Measurements from ENCODE around the gene HOXC9.

Gene HOXC9

DNA sequence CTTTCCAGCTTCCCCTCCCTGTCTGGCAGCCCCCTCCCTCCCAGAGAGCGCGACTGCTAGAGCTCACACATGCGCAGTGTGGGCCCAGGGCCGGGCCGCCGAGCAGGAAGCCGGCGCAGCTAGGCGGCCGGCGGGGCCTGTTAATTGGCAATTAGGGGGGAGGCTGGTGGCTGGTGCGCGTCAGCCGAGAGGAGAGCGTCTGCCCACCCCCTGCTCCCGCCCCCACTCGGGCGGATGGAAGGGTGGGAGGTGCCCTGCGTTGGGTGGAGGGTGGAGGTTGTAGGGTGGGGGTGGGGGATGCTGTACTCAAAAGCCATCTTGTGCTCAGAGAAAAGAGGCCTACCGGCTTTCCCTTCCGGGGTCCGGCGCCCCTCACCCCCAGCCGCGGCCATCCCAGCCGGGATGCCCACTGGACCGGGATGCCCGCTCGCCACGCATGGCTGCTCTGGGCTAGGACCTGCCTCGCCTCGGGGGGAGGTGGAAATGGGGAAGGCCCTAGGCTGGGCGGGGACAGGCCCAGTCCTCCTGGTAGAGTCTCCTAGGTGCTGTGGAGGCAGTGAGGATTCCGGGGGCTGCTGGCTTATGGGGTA lies 18.0 kb downstream of the HOXC9 start:
- Histone ChIP-seq H3K4me1 (ENCODE audit: insufficient read depth, low read length) (peaks cover 10% of the 10 kb centered on the region), H3K36me3 (ENCODE audit: insufficient read depth, low read length) (no peaks in the 10 kb centered on the region), H2AFZ (ENCODE audit: low read depth, low read length) (peak overlapping the region; percentile 15), H3K9me3 (ENCODE audit: low read length) (peaks cover 4% of the 10 kb centered on the region), H3K27me3 (ENCODE audit: insufficient read depth, low read length) (peaks cover 94% of the 10 kb centered on the region), H3K4me3 (ENCODE audit: low read length) (peak overlapping the region; percentile 48)

DNA sequence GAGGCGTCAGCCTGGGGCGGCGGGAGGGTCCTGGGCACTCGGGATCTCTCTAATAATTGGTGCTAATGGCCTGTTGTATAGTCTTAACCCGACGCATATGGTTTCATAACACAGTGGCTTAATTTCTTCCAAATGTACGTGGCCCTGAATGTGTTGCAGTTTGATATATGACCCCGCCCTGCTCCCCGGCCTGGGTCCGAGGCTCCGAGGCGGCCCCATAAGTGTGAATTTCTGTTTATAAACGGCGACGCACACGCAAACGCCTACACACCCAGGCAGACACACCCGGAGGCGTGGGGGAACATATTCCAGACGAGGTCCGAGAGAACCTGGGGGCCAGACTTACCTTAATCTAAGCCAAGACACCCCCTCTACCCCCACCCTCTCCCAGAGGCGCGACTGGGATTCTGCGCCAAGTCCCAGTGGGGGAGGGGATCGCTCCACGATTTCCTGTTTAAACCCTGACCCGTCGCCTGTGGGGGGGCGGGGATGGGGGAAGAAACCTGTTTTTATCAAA lies 18.6 kb downstream of the HOXC9 start:
- H3K27me3 ChIP-seq (ENCODE audit: insufficient read depth, low read length): peaks cover 94% of the 10 kb centered on the region
- H2AFZ ChIP-seq (ENCODE audit: low read depth, low read length): peak overlapping the region; percentile 15
- peak overlapping the region; percentile 48 for H3K4me3 ChIP-seq (ENCODE audit: low read length)
- H3K9me3 ChIP-seq (ENCODE audit: low read length): no peaks in the 10 kb centered on the region
- no peaks in the 10 kb centered on the region for H3K36me3 ChIP-seq (ENCODE audit: insufficient read depth, low read length)
- H3K4me1 ChIP-seq (ENCODE audit: insufficient read depth, low read length): peaks cover 10% of the 10 kb centered on the region

DNA sequence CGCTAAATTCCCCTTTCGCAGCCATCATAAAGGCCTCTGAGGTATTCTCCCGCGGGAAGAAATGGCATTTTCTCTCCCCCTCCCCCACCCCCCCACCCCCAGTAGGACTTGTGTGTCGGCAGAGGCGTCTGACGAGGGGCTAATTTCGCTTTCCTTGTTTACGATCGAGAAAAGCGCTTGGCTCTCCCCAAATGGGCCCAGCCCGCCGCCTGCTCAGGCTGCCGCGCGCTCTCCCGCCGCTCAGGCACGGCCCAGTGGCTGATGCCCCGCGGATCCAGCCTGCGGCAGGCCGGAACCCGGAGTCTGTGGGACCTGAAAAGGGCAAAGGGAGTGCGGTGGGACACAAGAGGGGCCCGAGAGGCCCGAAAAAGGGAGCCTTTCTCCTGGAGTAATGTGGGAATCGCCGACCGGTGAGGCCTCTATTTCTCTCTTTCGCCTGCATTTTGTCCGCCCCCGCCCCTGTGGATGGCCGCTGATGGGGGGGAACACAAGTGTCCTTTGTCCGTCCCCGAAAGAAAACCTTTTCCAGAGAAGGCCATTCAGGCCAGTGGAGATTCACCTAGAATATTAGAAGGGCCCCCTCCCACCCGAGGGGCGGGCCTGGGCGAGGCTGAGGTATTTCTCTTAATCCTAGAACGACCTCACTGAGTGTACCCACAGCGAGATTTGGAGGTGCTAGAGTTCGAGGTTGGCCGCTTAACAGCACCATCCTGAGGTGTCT lies 19.3 kb downstream of the HOXC9 start:
- H3K27me3 ChIP-seq (ENCODE audit: insufficient read depth, low read length): peaks cover 94% of the 10 kb centered on the region
- H3K4me1 ChIP-seq (ENCODE audit: insufficient read depth, low read length): peaks cover 10% of the 10 kb centered on the region
- H3K4me3 ChIP-seq (ENCODE audit: low read length): no peak overlapping the region
- no peak overlapping the region for H2AFZ ChIP-seq (ENCODE audit: low read depth, low read length)
- H3K9me3 ChIP-seq (ENCODE audit: low read length): no peaks in the 10 kb centered on the region
- no peaks in the 10 kb centered on the region for H3K36me3 ChIP-seq (ENCODE audit: insufficient read depth, low read length)

DNA sequence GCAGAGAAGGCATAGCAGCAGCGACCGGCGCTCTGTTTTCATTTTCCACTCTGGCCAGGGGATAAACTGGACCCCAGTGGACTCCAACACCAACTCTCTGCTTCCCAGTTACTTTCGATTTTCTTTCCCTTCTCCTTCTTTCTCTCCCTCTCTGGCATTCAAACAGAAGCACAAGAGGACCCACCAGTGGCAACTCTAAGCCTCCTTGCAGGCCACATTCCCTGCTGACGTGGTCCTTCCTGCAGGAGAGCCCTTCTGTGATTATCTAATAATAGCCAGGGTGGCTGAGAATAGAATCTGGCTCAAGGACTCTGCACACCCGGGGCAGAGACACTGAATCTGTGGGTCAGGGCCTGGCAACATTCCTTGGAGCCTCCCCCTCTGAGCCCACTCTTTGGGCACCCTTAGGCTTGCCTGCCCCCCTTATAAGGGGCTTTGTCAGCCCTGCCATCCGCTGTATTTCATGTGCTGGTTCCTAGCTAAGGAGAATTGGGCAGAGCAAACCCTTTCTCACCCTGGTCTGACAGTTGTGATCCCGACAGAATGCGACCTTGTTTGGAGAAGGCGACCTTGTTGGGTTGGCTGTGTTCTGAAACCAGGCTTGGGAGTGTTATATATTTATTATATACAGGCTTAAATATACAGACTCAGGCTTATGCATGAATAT lies 20.1 kb downstream of the HOXC9 start:
- H3K9me3 ChIP-seq (ENCODE audit: low read length): no peaks in the 10 kb centered on the region
- no peaks in the 10 kb centered on the region for H3K36me3 ChIP-seq (ENCODE audit: insufficient read depth, low read length)
- no peak overlapping the region for H3K4me3 ChIP-seq (ENCODE audit: low read length)
- no peak overlapping the region for H2AFZ ChIP-seq (ENCODE audit: low read depth, low read length)
- H3K4me1 ChIP-seq (ENCODE audit: insufficient read depth, low read length): peaks cover 10% of the 10 kb centered on the region
- H3K27me3 ChIP-seq (ENCODE audit: insufficient read depth, low read length): peaks cover 94% of the 10 kb centered on the region

DNA sequence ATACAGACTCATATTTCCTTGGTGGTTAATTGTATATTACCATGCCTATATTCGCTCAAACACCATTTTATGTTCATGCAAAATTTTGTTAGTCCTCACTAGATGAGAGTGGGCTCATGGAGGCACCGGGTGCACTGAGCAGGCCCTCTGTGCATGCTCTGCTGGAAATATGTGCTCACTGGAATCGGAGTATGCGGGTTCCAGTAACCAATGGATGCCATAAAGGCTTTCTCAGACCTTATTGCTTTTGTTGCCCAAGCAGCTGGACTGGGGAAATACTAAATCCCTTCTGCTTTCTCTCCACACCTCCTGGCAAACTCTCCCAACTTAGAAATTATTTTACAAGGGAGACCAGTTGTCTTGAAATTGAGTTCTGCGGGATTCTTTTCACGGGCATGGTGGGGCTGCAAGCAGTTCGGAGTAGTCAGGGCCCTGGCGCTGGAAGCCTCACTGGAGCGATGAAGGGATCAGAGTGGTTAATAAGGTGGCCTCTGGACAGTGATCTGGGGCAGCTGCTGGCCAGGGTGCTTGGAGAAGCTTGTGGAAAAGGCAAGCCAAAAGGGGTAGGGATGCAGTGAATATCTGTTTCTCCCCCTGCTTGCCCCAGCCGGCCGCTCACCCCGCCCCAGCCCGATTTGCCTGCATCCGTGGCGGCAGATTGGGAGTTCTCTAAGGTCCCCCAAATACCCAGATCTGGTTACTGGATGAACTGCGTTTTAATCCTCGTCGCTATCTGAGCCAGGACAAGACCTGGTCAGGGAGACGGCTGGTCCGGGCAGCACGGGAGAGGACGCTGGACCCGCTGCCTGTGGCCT lies 20.8 kb downstream of the HOXC9 start:
- peaks cover 10% of the 10 kb centered on the region for H3K4me1 ChIP-seq (ENCODE audit: insufficient read depth, low read length)
- H3K36me3 ChIP-seq (ENCODE audit: insufficient read depth, low read length): no peaks in the 10 kb centered on the region
- no peak overlapping the region for H2AFZ ChIP-seq (ENCODE audit: low read depth, low read length)
- H3K27me3 ChIP-seq (ENCODE audit: insufficient read depth, low read length): peaks cover 93% of the 10 kb centered on the region
- H3K9me3 ChIP-seq (ENCODE audit: low read length): no peaks in the 10 kb centered on the region
- H3K4me3 ChIP-seq (ENCODE audit: low read length): no peak overlapping the region

DNA sequence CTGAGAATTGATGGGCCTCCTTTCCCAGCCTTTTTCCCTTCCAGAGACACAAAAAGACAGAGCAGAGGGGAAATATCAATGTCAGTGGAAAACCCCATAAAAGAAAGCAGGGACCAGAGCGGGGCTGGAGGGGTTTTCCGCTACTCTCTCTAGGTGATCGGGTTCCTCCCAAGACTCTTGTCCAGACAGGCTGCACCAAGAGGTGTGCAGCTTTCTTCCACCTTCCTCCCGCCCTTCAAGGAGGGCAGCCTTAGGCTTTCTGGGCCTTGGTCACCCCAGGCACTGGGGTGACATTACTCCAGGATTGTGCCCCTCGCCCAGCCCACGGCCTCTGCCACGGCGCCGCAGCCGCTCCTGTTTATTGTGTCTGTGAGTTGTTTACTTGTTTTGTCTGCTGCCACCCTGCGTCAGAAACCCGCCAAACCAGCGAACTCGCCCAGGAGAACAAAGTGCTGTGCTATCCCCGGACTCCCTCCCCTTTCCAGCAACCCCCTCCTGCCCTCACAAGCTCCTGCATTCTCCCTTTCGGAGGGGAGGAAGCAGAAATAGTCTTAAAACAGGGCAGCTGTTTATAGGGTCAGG lies 21.6 kb downstream of the HOXC9 start:
- H3K27me3 ChIP-seq (ENCODE audit: insufficient read depth, low read length): peaks cover 94% of the 10 kb centered on the region
- H3K9me3 ChIP-seq (ENCODE audit: low read length): no peaks in the 10 kb centered on the region

DNA sequence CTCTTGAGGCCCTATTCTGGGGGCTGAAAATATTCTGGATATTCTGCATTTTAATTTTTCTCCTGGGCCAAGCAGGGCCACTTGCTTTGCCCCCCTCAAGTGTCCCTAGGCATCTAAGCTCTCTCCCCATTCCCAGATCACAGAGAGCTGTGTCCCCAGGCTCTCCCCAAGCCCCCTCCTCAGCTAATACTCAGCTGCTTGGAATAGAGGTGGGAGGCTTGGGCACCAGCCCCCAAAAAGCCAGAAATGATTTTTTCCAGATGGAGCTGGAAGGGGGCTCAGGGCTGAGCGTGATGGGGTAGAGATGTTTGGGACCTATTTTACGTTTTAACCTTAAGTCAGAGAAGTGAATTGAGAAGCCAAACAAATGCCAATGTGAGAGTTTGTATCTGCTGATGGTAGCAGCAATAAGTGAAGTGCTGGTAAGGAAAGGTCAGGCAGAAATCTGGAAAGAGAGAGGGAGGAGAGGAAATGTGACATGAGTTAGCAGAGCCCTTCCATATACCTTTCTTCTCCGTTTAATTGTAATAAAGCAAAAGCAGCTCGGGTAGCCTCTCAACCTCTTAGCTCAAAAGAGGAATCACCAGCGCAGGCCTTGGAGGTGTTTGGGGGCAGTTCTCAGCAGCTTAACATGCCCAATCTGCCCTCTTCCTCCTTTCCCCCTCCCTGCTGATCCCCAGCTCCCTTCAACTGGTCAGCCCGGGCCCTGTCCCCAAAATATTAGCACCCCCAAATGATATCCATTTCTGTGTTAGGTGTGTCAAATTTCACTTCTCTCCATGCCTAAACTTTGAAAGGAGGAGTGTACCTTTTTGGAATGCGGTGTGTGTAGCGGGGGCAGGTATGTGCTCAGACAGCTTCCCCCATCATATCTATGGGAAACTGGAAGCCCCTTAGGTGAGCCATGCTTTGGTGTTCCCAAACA lies 23.3 kb downstream of the HOXC9 start:
- Histone ChIP-seq H2AFZ (ENCODE audit: low read depth, low read length) (no peak overlapping the region), H3K4me3 (ENCODE audit: low read length) (no peak overlapping the region), H3K27me3 (ENCODE audit: insufficient read depth, low read length) (peaks cover 96% of the 10 kb centered on the region), H3K9me3 (ENCODE audit: low read length) (no peaks in the 10 kb centered on the region), H3K4me1 (ENCODE audit: insufficient read depth, low read length) (peaks cover 5% of the 10 kb centered on the region), H3K36me3 (ENCODE audit: insufficient read depth, low read length) (no peaks in the 10 kb centered on the region)

More for the DNA sequence above, 21.6 kb downstream of the HOXC9 start:
- Histone ChIP-seq H2AFZ (ENCODE audit: low read depth, low read length) (no peak overlapping the region), H3K4me1 (ENCODE audit: insufficient read depth, low read length) (peaks cover 10% of the 10 kb centered on the region), H3K36me3 (ENCODE audit: insufficient read depth, low read length) (no peaks in the 10 kb centered on the region), H3K4me3 (ENCODE audit: low read length) (no peak overlapping the region)

DNA sequence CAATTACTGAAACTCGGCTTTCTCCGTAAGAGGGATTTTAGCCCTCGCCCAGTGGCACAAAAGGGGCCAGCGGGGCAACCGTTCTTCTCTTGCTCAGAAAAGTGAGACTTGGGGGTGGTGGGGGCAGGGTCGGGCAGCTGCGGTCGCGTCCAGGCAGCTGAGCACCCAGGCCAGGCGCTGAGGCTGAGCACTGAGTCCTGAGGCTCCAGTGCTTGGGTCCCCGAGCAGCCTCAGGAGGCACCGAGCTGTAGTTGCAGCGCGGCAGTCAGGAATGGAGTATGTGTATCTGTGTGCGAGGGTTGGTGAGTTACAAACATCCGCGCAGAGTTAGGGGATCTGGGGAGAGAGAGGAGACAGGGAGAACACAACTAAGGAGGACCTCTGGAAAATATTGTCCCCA lies 24.2 kb downstream of the HOXC9 start:
- H2AFZ ChIP-seq (ENCODE audit: low read depth, low read length): no peak overlapping the region
- H3K4me1 ChIP-seq (ENCODE audit: insufficient read depth, low read length): no peaks in the 10 kb centered on the region
- H3K36me3 ChIP-seq (ENCODE audit: insufficient read depth, low read length): no peaks in the 10 kb centered on the region
- no peak overlapping the region for H3K4me3 ChIP-seq (ENCODE audit: low read length)
- H3K9me3 ChIP-seq (ENCODE audit: low read length): no peaks in the 10 kb centered on the region
- peaks cover 98% of the 10 kb centered on the region for H3K27me3 ChIP-seq (ENCODE audit: insufficient read depth, low read length)

DNA sequence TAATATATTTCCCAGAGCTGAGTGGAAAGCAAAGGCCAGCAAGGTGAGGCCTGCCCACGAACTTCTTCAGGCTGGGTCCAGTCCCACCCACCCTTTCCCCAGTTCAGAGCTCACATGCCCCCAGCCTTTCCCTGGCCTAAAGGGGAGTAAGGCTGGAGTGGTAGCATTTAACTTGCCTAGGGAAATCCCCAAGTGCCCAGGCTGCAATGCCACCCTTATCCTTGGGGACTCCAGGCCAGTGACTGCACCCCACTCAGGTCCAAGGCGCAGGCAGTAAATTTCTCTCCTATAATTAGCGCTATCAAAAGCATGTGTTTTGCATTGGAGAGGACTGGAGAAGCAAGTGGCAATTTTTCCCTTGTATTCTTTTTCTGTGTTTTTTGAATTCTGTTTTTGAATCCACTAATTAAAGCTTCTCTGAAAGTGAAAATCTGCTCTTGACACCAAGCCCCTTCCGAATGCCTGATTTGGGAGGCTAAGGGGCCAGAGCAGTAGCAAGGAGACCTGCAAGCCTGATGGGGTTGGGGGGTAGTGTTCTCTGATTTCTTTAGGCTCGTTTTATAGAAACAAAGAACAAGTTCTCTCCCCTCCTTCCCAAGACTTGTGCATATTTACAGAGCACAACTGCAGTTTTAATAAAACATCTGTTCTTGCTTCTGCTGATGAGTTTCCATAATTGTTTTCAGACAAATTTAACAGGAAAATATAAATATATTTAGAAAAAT lies 24.8 kb downstream of the HOXC9 start:
- no peak overlapping the region for H3K4me3 ChIP-seq (ENCODE audit: low read length)
- no peaks in the 10 kb centered on the region for H3K36me3 ChIP-seq (ENCODE audit: insufficient read depth, low read length)
- H3K27me3 ChIP-seq (ENCODE audit: insufficient read depth, low read length): peaks cover 97% of the 10 kb centered on the region
- no peaks in the 10 kb centered on the region for H3K4me1 ChIP-seq (ENCODE audit: insufficient read depth, low read length)
- no peak overlapping the region for H2AFZ ChIP-seq (ENCODE audit: low read depth, low read length)
- H3K9me3 ChIP-seq (ENCODE audit: low read length): no peaks in the 10 kb centered on the region

DNA sequence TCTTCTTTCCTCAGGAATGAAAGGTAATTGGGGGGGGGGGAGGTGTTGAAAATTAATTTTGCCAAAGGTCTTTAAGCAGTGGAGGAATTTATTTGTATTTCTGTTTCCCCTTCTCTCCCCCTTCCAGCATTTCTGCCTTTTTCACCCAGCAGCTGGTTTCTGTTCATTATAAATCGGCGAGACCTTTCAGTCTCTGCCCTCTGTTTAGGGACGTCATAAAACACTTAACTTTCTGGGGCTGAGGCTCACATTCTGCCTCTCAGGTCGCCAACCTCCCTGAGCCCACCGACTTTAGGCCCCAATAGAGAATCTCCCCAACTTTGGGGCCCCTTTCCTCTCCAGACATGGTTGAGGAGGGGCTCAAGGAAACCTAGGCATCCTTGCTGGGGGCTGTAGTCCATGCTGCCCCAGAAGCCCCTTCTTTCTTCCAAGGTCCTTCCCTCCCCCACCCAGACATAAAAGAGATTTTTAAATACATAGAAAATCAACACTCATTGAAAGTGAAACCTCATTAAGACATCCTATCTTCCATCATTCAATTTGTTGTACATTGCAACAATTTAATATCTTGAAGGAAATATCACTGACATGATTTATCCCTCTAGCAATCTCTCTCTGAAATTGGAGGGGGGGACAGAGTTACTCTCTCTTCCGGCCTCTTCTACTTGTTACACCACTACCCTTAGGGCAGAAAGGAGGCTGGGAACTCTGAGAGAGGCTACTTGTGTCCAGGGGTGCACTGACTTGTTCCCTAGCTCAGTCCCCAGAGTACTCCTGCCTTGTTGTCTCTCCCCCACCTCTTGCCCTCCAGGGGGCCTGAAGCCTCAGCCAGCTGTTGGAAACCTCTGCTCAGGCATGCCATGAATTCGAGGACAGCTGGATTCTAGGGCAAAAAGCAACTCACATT lies 25.8 kb downstream of the HOXC9 start:
- H3K9me3 ChIP-seq (ENCODE audit: low read length): no peaks in the 10 kb centered on the region
- H3K4me3 ChIP-seq (ENCODE audit: low read length): no peak overlapping the region
- H3K27me3 ChIP-seq (ENCODE audit: insufficient read depth, low read length): peaks cover 96% of the 10 kb centered on the region

More for the DNA sequence above, 25.8 kb downstream of the HOXC9 start:
- no peaks in the 10 kb centered on the region for H3K36me3 ChIP-seq (ENCODE audit: insufficient read depth, low read length)
- no peaks in the 10 kb centered on the region for H3K4me1 ChIP-seq (ENCODE audit: insufficient read depth, low read length)
- H2AFZ ChIP-seq (ENCODE audit: low read depth, low read length): no peak overlapping the region

Measured in neuron (in vitro differentiated cells).